Measurements from ENCODE around the gene SP2. TPM values are rescaled to one million over a fixed set of nuclear protein-coding genes. Genes with fewer than 3 reads are reported as not detected.
A peak's percentile ranks its signal among the peaks of the same experiment; 100 is the strongest.

Gene SP2
- total and polyA plus RNA-seq, 2 of the 13 experiments (the other 11 are each of a cell fraction or from before 2014, with no cell fraction given), result 1.4 to 4.8 TPM

GRCh38 chr17:47949197-47949759, 53.2 kb downstream of the SP2 start (continued):
- TF ChIP-seq PRDM15 (CRISPR knock-in tag; IDR thresholded peaks at IDR 0.05), result no peak
- no peak for TF ChIP-seq ZNF576 (CRISPR knock-in tag; IDR thresholded peaks at IDR 0.05)
- peak; percentile 10; the same call in 1 of the 2 replicates for TF ChIP-seq TGIF2 (CRISPR knock-in tag; IDR thresholded peaks at IDR 0.05)
- TF ChIP-seq NKX3-1 (CRISPR knock-in tag; IDR thresholded peaks at IDR 0.05), result no peak
- TF ChIP-seq CBX1 (IDR thresholded peaks at IDR 0.05; ENCODE audit: low read depth), result peak; percentile 60
- no peak for TF ChIP-seq EEA1 (CRISPR knock-in tag; IDR thresholded peaks at IDR 0.05; ENCODE audit: borderline replicate concordance)
- TF ChIP-seq AHR (CRISPR knock-in tag; IDR thresholded peaks at IDR 0.05), result no peak; the same call in 1 of the 2 replicates
- no peak for TF ChIP-seq GPN1 (CRISPR knock-in tag; IDR thresholded peaks at IDR 0.05; ENCODE audit: borderline replicate concordance)
- peak; percentile 40; the same call in 1 of the 2 replicates for TF ChIP-seq HBP1 (CRISPR knock-in tag; IDR thresholded peaks at IDR 0.05; ENCODE audit: low read depth)
- no peak for TF ChIP-seq ZNF768 (CRISPR knock-in tag; IDR thresholded peaks at IDR 0.05)
- no peak; the same call in 1 of the 2 replicates for TF ChIP-seq ZBTB38 (CRISPR knock-in tag; IDR thresholded peaks at IDR 0.05)
- TF ChIP-seq ZNF317 (CRISPR knock-in tag; IDR thresholded peaks at IDR 0.05), result no peak
- no peak for TF ChIP-seq DZIP1 (CRISPR knock-in tag; IDR thresholded peaks at IDR 0.05)
- no peak; the same call in 1 of the 2 replicates for TF ChIP-seq ZNF567 (CRISPR knock-in tag; IDR thresholded peaks at IDR 0.05; ENCODE audit: borderline replicate concordance)
- 0 out of 2 replicates have a peak, but pooled peaks have one; percentile 19 for TF ChIP-seq IRF9 (CRISPR knock-in tag; IDR thresholded peaks at IDR 0.05; ENCODE audit: borderline replicate concordance)
- no peak for TF ChIP-seq FOXP1 (IDR thresholded peaks at IDR 0.05)
- no peak for TF ChIP-seq FOXP1 (CRISPR knock-in tag; IDR thresholded peaks at IDR 0.05)
- TF ChIP-seq ZNF512 (CRISPR knock-in tag; IDR thresholded peaks at IDR 0.05), result peak; percentile 82; the same call in 1 of the 2 replicates

Measured in HepG2 (cell line).